ENCODE results near the gene C7orf33.
"Not testable (repeated sequence)": the region's sequence is repeated elsewhere in the genome, so short reads cannot be mapped to it uniquely, and the experiment has no call there.

Gene C7orf33

DNA sequence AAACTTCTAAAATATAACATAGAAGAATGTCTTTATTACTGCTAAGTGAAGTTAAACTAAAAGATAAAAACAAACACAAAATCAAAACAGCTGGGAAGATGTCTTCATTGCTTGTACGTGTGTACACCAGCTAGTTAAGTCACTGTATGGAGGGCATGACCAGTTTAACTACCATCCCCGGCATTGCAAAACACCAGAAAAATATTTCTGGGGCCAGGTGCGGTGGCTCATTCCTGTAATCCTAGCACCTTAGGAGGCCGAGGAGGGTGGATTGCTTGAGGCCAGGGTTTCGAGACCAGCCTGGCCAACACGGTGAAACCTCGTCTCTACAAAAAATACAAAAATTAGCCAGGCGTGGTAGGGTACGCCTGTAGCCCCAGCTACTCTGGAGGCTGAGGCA lies 19.2 kb upstream of the C7orf33 start:
- no peaks in the 10 kb centered on the region for H3K27me3 ChIP-seq (replicated peaks; ENCODE audit: control insufficient read depth, insufficient read depth, low read length)
- no peak overlapping the region for H3K4me3 ChIP-seq (replicated peaks; ENCODE audit: low read depth, low read length)
- no peak for DNase-seq (ENCODE audit: extremely low read depth, insufficient read length)
- TF ChIP-seq, protein P1, sequence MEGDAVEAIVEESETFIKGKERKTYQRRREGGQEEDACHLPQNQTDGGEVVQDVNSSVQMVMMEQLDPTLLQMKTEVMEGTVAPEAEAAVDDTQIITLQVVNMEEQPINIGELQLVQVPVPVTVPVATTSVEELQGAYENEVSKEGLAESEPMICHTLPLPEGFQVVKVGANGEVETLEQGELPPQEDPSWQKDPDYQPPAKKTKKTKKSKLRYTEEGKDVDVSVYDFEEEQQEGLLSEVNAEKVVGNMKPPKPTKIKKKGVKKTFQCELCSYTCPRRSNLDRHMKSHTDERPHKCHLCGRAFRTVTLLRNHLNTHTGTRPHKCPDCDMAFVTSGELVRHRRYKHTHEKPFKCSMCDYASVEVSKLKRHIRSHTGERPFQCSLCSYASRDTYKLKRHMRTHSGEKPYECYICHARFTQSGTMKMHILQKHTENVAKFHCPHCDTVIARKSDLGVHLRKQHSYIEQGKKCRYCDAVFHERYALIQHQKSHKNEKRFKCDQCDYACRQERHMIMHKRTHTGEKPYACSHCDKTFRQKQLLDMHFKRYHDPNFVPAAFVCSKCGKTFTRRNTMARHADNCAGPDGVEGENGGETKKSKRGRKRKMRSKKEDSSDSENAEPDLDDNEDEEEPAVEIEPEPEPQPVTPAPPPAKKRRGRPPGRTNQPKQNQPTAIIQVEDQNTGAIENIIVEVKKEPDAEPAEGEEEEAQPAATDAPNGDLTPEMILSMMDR (IDR thresholded peaks at IDR 0.05; ENCODE audit: insufficient read depth, low read length, poor library complexity, severe bottlenecking) = no peak
- H3K36me3 ChIP-seq (ENCODE audit: control insufficient read depth, insufficient read depth, low read length) = no peaks in the 10 kb centered on the region

DNA sequence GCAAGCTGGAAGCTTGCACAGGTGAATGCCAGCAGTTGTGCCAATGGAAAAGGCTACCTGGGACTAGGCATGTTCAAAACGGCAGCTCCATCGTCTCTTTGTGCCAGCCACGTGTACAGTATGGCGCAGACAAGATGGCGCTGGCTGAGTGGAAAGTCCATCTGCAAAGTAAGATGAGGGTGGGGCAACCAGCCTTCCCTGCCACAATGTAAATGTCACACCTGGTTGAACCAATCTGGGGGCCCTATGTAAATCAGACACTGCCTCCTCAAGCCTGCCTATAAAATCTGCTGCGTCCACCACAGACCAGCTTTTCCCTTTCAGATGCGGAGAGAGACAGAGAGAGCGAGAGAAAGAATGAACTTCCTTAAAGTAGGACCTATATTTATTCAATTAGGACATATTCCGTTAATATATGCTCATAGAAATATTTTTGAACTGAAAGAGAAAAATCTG lies 18.5 kb upstream of the C7orf33 start:
- TF ChIP-seq, protein P1 (IDR thresholded peaks at IDR 0.05; ENCODE audit: insufficient read depth, low read length, poor library complexity, severe bottlenecking) = no peak
- Histone ChIP-seq H3K4me3 (replicated peaks; ENCODE audit: low read depth, low read length) (no peak overlapping the region), H3K36me3 (ENCODE audit: control insufficient read depth, insufficient read depth, low read length) (no peaks in the 10 kb centered on the region), H3K27me3 (replicated peaks; ENCODE audit: control insufficient read depth, insufficient read depth, low read length) (no peaks in the 10 kb centered on the region)
- no peak for DNase-seq (ENCODE audit: extremely low read depth, insufficient read length)

DNA sequence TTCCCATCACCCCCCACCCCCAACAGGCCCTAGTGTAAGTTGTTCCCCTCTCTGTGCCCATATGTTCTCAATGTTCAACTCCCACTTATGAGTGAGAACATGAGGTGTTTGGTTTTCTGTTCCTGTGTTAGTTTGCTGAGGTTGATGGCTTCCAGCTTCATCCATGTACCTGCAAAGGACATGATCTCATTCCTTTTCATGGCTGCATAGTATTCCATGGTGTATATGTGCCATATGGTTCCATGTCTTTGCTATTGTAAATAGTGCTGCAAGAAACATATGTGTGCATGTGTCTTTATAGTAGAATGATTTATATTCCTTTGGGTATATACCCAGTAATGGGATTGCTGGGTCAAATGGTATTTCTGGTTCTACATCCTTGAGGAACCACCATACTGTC lies 17.0 kb upstream of the C7orf33 start:
- DNase-seq (ENCODE audit: extremely low read depth, insufficient read length); H3K36me3 ChIP-seq (ENCODE audit: control insufficient read depth, insufficient read depth, low read length); H3K27me3 ChIP-seq (replicated peaks; ENCODE audit: control insufficient read depth, insufficient read depth, low read length); H3K4me3 ChIP-seq (replicated peaks; ENCODE audit: low read depth, low read length): not testable (repeated sequence)

DNA sequence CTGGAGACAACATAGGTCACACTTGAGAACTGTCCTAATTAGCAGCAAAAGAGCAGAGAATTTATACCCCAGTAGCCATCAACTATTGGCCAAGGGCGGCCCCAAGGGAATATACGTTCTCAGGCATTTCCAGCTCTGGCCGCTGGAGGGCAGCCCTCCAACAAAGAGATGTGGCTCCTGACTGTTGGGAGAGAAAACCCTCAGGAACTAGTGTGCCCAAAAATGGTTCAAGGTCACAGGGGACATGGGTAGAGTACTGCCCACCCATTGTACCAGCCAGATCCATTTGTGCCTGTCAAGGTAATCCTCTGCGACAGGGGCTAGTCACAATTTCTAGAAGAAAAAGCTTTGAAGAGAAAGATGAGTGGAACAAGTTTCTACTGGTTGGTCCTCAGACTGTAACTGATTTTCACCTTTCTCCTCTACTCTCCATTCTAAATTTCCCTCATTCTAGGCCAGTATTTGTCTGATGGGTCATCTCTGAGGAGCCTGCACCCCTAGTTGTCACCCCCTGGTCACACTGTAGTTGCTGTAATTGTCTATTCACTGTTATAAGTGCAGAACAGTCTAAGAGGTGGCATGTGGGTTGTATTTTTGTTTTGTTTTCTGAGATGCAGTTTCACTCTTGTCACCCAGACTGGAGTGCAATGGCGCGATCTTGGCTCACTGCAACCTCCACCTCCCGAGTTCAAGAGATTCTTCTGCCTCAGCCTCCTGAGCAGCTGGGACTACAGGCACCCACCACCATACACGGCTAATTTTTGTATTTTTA lies 14.7 kb upstream of the C7orf33 start:
- H3K4me3 ChIP-seq (replicated peaks; ENCODE audit: low read depth, low read length) = no peak overlapping the region
- TF ChIP-seq, protein P1 (IDR thresholded peaks at IDR 0.05; ENCODE audit: insufficient read depth, low read length, poor library complexity, severe bottlenecking) = peak; percentile 82
- no peaks in the 10 kb centered on the region for H3K36me3 ChIP-seq (ENCODE audit: control insufficient read depth, insufficient read depth, low read length)
- DNase-seq (ENCODE audit: extremely low read depth, insufficient read length) = peak; percentile 41
- no peaks in the 10 kb centered on the region; the same call in 1 of the 2 replicates for H3K27me3 ChIP-seq (replicated peaks; ENCODE audit: control insufficient read depth, insufficient read depth, low read length)

DNA sequence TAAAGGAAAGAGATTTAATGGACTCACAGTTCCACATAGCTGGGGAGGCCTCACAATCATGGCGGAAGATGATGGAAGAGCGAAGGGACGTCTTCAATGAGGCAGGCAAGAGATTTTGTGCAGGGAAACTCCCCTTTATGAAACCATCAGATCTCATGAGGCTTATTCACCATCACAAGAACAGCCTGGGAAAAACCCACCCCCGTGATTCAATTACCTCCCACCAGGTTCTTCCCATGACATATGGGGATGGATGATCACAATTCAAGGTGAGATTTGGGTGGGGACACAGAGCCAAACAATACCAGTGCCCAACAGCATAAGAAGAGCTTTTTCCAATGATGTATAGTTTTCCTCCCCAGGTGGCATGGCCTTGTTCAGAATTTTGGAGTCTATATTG lies 11.2 kb upstream of the C7orf33 start:
- TF ChIP-seq, protein P1 (IDR thresholded peaks at IDR 0.05; ENCODE audit: insufficient read depth, low read length, poor library complexity, severe bottlenecking) = no peak
- DNase-seq (ENCODE audit: extremely low read depth, insufficient read length) = no peak
- H3K27me3 ChIP-seq (replicated peaks; ENCODE audit: control insufficient read depth, insufficient read depth, low read length) = no peaks in the 10 kb centered on the region; the same call in 1 of the 2 replicates
- H3K4me3 ChIP-seq (replicated peaks; ENCODE audit: low read depth, low read length) = no peak overlapping the region
- H3K36me3 ChIP-seq (ENCODE audit: control insufficient read depth, insufficient read depth, low read length) = no peaks in the 10 kb centered on the region

DNA sequence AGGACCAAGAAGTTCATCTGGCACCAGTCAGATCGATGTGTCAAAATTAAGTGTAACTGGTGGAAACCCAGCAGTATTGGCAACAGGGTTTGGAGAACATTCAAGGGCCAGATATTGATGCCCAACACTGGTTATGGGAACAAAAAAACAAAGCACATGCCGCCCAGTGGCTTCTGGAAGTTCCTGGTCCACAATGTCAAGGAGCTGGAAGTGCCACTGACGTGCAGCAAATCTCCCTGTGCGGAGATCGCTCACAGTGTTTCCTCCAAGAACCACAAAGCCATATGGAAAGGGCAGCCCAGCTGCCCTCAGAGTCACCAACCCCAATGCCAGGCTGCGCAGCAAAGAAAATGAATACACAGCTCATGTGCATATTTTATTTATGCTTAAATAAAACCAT lies 10.1 kb upstream of the C7orf33 start:
- H3K36me3 ChIP-seq (ENCODE audit: control insufficient read depth, insufficient read depth, low read length) = no peaks in the 10 kb centered on the region
- H3K4me3 ChIP-seq (replicated peaks; ENCODE audit: low read depth, low read length) = no peak overlapping the region
- no peak for DNase-seq (ENCODE audit: extremely low read depth, insufficient read length)
- TF ChIP-seq, protein P1 (IDR thresholded peaks at IDR 0.05; ENCODE audit: insufficient read depth, low read length, poor library complexity, severe bottlenecking) = no peak
- H3K27me3 ChIP-seq (replicated peaks; ENCODE audit: control insufficient read depth, insufficient read depth, low read length) = no peaks in the 10 kb centered on the region; the same call in 1 of the 2 replicates

Data from GM06990 (cell line).